HCT116 (cell line): ENCODE measurements around the gene SPSB1. TPM values are rescaled to one million over a fixed set of nuclear protein-coding genes. Genes with fewer than 3 reads are reported as not detected.

ENCODE experiments used
- ATAC-seq: fragments of 200-7000 bp; cut with Tn5 transposase; 2 replicates; pipeline ENCODE4 v1.9.1; 2020; ENCODE audit warnings: mild to moderate bottlenecking, moderate library complexity
- BruUV-seq: library from RNA; stranded (reverse); fragments of 400-500 nt; replicated peaks from 2 replicates; lab custom pipeline; 2021; lab: Mats Ljungman, UMichigan
- CTCF ChIA-PET: fragments of 300-600 bp; sonication (Branson Sonifier 250); formaldehyde crosslinking; loops from one replicate; lab custom pipeline; 2021; ENCODE audit warnings: antibody characterized with exemption; lab: Charles Lee
- POLR2A ChIA-PET: fragments of 300-600, 350-600 bp; sonication (Branson Sonifier 250); formaldehyde crosslinking; loops from one replicate; lab custom pipeline; 2021; ENCODE audit warnings: antibody characterized with exemption; lab: Charles Lee
- RAD21 ChIA-PET, 2 experiments: fragments of 300-600 bp; sonication (Branson Sonifier 250); formaldehyde crosslinking; loops; one replicate each; lab custom pipeline; 2023; ENCODE audit warnings: low total read pairs in 2 of 2; ENCODE audit not compliant: uncharacterized antibody in 2 of 2, unreplicated experiment in 2 of 2, low non-redundant PET in 1 of 2; lab: Charles Lee
- DNase-seq: peaks from one replicate; pipeline ENCODE4 v3.0.0-alpha.2; 2010; ENCODE audit warnings: low read depth, low spot score
- H2AFZ ChIP-seq: fragments of 200-600 bp; shearing (Covaris generic), sonication (generic); 2 replicates; pipeline ENCODE4 v1.6.1; 2017; ENCODE audit warnings: low read depth, mixed run types, mixed read lengths, antibody characterized with exemption, low read length; ENCODE audit not compliant: poor library complexity, severe bottlenecking
- H3K27ac ChIP-seq: 2 replicates; pipeline ENCODE4 v1.5.1; 2012; ENCODE audit warnings: low read depth, low read length
- H3K27me3 ChIP-seq: fragments of 200-600 bp; sonication (generic); 2 replicates; pipeline ENCODE4 v1.6.1; 2016; ENCODE audit warnings: mixed run types, low read length, mixed read lengths; ENCODE audit not compliant: insufficient read depth
- H3K36me3 ChIP-seq, 2 experiments: fragments of 200-500 bp in 1 of 2; fragments of 200-600 bp in 1 of 2; sonication (Bioruptor generic) in 1 of 2; sonication (generic) in 1 of 2; 2 replicates each; pipeline versions ENCODE4 v1.5.1 to v1.6.1; 2014 to 2016; ENCODE audit warnings: low read length in 2 of 2, inconsistent platforms in 1 of 2, mixed read lengths in 1 of 2, mixed run types in 1 of 2; ENCODE audit not compliant: insufficient read depth in 2 of 2, control insufficient read depth in 1 of 2
- H3K4me1 ChIP-seq, 2 experiments: fragments of 200-600 bp in 1 of 2; sonication (generic) in 1 of 2; 2 replicates each; pipeline versions ENCODE4 v1.5.1 to v1.6.1; 2012 to 2017; ENCODE audit warnings: low read length in 2 of 2, inconsistent platforms in 1 of 2, mild to moderate bottlenecking in 1 of 2, mixed read lengths in 1 of 2, mixed run types in 1 of 2, moderate library complexity in 1 of 2; ENCODE audit not compliant: insufficient read depth in 2 of 2, control insufficient read depth in 1 of 2
- H3K4me2 ChIP-seq: fragments of 200-600 bp; sonication (generic); 2 replicates; pipeline ENCODE4 v1.6.1; 2017; ENCODE audit warnings: mixed run types, low read length, mixed read lengths
- H3K4me3 ChIP-seq, 2 experiments: fragments of 200-600 bp in 1 of 2; sonication (generic) in 1 of 2; replicated peaks in 1 of 2; 2 replicates each; pipeline ENCODE4 v1.5.1; 2011 to 2016; ENCODE audit warnings: low read length in 2 of 2, control low read depth in 1 of 2, low read depth in 1 of 2, mild to moderate bottlenecking in 1 of 2, mixed read lengths in 1 of 2, mixed run types in 1 of 2
- H3K79me2 ChIP-seq: fragments of 200-600 bp; sonication (generic); 2 replicates; pipeline ENCODE4 v1.6.1; 2017; ENCODE audit warnings: mild to moderate bottlenecking, mixed run types, low read length, moderate library complexity, mixed read lengths; ENCODE audit not compliant: insufficient read depth
- H3K9ac ChIP-seq: fragments of 200-600 bp; sonication (generic); 2 replicates; pipeline ENCODE4 v1.6.1; 2016; ENCODE audit warnings: low read length, mixed read lengths
- H3K9me2 ChIP-seq: fragments of 200-600 bp; sonication (generic), shearing (Covaris generic); 2 replicates; pipeline ENCODE4 v1.6.1; 2017; ENCODE audit warnings: mixed run types, mild to moderate bottlenecking, moderate library complexity; ENCODE audit not compliant: insufficient read depth
- H3K9me3 ChIP-seq, 2 experiments: fragments of 200-500 bp in 1 of 2; fragments of 200-600 bp in 1 of 2; sonication (Bioruptor generic) in 1 of 2; sonication (generic) in 1 of 2; 2 replicates each; pipeline ENCODE4 v1.6.1; 2014 to 2017; ENCODE audit warnings: low read length in 2 of 2, mixed read lengths in 2 of 2, inconsistent platforms in 1 of 2, low read depth in 1 of 2, mild to moderate bottlenecking in 1 of 2, mixed run types in 1 of 2, moderate library complexity in 1 of 2; ENCODE audit not compliant: control insufficient read depth in 1 of 2, insufficient read depth in 1 of 2
- H4K20me1 ChIP-seq: fragments of 200-600 bp; sonication (generic), shearing (Covaris generic); 2 replicates; pipeline ENCODE4 v1.6.1; 2017; ENCODE audit warnings: mixed run types, mild to moderate bottlenecking, moderate library complexity; ENCODE audit not compliant: insufficient read depth
- ELF1 ChIP-seq: IDR thresholded peaks from 2 replicates; pipeline ENCODE4 v1.6.1; 2012; ENCODE audit warnings: low read depth, borderline replicate concordance
- FOSL1 ChIP-seq: IDR thresholded peaks from 2 replicates; pipeline ENCODE4 v1.6.1; 2012; ENCODE audit warnings: low read depth
- MAX ChIP-seq: IDR thresholded peaks from 2 replicates; pipeline ENCODE4 v1.6.1; 2012
- RAD21 ChIP-seq: IDR thresholded peaks from 2 replicates; pipeline ENCODE4 v1.6.1; 2012; ENCODE audit warnings: low read depth, mild to moderate bottlenecking
- SIN3A ChIP-seq: IDR thresholded peaks from 2 replicates; pipeline ENCODE4 v1.6.1; 2012; ENCODE audit warnings: low read depth
- SRF ChIP-seq: IDR thresholded peaks from 2 replicates; pipeline ENCODE4 v1.6.1; 2012; ENCODE audit warnings: low read depth
- YY1 ChIP-seq: IDR thresholded peaks from 2 replicates; pipeline ENCODE4 v1.6.1; 2011; ENCODE audit warnings: low read length, low read depth, moderate library complexity, mild to moderate bottlenecking; ENCODE audit not compliant: insufficient replicate concordance; ENCODE audit errors: extremely low read depth
- ZBTB33 ChIP-seq: IDR thresholded peaks from 2 replicates; pipeline ENCODE4 v1.6.1; 2011; ENCODE audit warnings: mild to moderate bottlenecking, low read length, moderate library complexity; ENCODE audit not compliant: insufficient replicate concordance; ENCODE audit errors: extremely low read depth
- intact Hi-C: fragments of 100-400 bp; cut with micrococcal nuclease; formaldehyde crosslinking; loops from 2 replicates; pipeline ENCODE4 v1.10.0; 2022
- total RNA-seq: library from RNA; stranded (reverse); gene quantifications from one replicate; pipeline ENCODE4 v1.2.1, GENCODE V29; 2021; ENCODE audit not compliant: unreplicated experiment

Gene SPSB1
- total RNA-seq, 1 experiment from 2014 or later, result 10.8 TPM

DNA sequence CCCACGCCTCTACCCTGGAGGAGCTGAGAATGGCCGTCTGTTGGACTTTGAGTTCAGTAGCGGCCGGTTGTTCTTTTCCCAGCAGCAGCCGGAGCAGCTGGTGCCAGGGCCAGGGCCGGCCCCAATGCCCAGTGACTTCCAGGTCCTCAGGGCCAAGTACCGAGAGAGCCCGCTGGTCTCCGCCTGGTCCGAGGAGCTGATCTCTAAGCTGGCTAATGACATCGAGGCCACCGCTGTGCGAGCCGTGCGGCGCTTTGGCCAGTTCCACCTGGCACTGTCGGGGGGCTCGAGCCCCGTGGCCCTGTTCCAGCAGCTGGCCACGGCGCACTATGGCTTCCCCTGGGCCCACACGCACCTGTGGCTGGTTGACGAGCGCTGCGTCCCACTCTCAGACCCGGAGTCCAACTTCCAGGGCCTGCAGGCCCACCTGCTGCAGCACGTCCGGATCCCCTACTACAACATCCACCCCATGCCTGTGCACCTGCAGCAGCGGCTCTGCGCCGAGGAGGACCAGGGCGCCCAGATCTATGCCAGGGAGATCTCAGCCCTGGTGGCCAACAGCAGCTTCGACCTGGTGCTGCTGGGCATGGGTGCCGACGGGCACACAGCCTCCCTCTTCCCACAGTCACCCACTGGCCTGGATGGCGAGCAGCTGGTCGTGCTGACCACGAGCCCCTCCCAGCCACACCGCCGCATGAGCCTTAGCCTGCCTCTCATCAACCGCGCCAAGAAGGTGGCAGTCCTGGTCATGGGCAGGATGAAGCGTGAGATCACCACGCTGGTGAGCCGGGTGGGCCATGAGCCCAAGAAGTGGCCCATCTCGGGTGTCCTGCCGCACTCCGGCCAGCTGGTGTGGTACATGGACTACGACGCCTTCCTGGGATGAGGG lies 28.5 kb upstream of the SPSB1 start:
- Histone ChIP-seq H2AFZ (no peak overlapping the region), H3K36me3 (no peaks in the 10 kb centered on the region), H3K79me2 (no peaks in the 10 kb centered on the region), H3K27me3 (no peaks in the 10 kb centered on the region), H3K27ac (no peak overlapping the region), H3K9me2 (no peaks in the 10 kb centered on the region), H3K9ac (no peak overlapping the region), H3K4me3 (no peak overlapping the region), H3K4me2 (no peak overlapping the region), H3K9me3 (peaks cover 0 to 13% of the 10 kb centered on the region in 2 experiments; a peak in 1 of 4 replicates), H4K20me1 (no peaks in the 10 kb centered on the region), H3K4me1 (peaks cover 4 to 9% of the 10 kb centered on the region in 2 experiments; a peak in 3 of 4 replicates)
- no TSS peak for BruUV-seq
- CTCF ChIA-PET, result interaction anchor here (2.3 kb wide), 1 partner anchor 227 kb away, joined by 6 read pairs; no protein-coding TSS in a partner anchor
- TF ChIP-seq MAX (no peak), YY1 (no peak), RAD21 (no peak), FOSL1 (no peak), ELF1 (no peak), ZBTB33 (no peak), SRF (no peak), SIN3A (no peak)
- DNase-seq (no peak), ATAC-seq (no peak)
- intact Hi-C loops, result no loop called here
- RAD21 ChIA-PET, result no interaction called here
- POLR2A ChIA-PET, result no interaction called here
